HEK293T (cell line): Measurements from ENCODE around the gene C5orf58.

ENCODE experiments used
- CTCF ChIA-PET: fragments of 350-600 bp; formaldehyde crosslinking; extraction: SDS; loops from one replicate; lab custom pipeline; 2021; ENCODE audit warnings: antibody characterized with exemption, inconsistent platforms; lab: Yijun Ruan, JAX
- POLR2A ChIA-PET: fragments of 350-600 bp; formaldehyde crosslinking; extraction: SDS; loops from one replicate; lab custom pipeline; 2020; ENCODE audit warnings: antibody characterized with exemption, inconsistent platforms; lab: Yijun Ruan, JAX
- DNase-seq: peaks from one replicate; pipeline ENCODE4 v3.0.0; 2012; ENCODE audit warnings: mixed read lengths; ENCODE audit errors: extremely low spot score
- ARNT ChIP-seq: fragments of 450-650 bp; IDR thresholded peaks from 2 replicates; pipeline ENCODE4 v1.6.1; 2017; ENCODE audit warnings: mild to moderate bottlenecking
- BHLHE40 ChIP-seq: fragments of 450-650 bp; IDR thresholded peaks from 2 replicates; pipeline ENCODE4 v1.6.1; 2016; ENCODE audit warnings: mild to moderate bottlenecking, moderate library complexity, borderline replicate concordance
- CTBP1 ChIP-seq: fragments of 450-650 bp; IDR thresholded peaks from 2 replicates; pipeline ENCODE4 v1.6.1; 2016; ENCODE audit warnings: borderline replicate concordance
- ELF4 ChIP-seq: fragments of 450-650 bp; IDR thresholded peaks from 2 replicates; pipeline ENCODE4 v1.6.1; 2017; ENCODE audit warnings: antibody characterized with exemption
- FOXA1 ChIP-seq: fragments of 450-650 bp; IDR thresholded peaks from 2 replicates; pipeline ENCODE4 v1.6.1; 2016; ENCODE audit warnings: mild to moderate bottlenecking
- FOXK2 ChIP-seq: fragments of 450-650 bp; IDR thresholded peaks from 2 replicates; pipeline ENCODE4 v1.6.1; 2016; ENCODE audit warnings: mild to moderate bottlenecking
- FOXM1 ChIP-seq: fragments of 450-650 bp; IDR thresholded peaks from 2 replicates; pipeline ENCODE4 v1.6.1; 2017; ENCODE audit warnings: mild to moderate bottlenecking, borderline replicate concordance
- HDGF ChIP-seq: fragments of 450-650 bp; IDR thresholded peaks from 2 replicates; pipeline ENCODE4 v1.6.1; 2017; ENCODE audit warnings: antibody characterized with exemption, borderline replicate concordance
- L3MBTL2 ChIP-seq: fragments of 450-650 bp; conservative IDR thresholded peaks from 2 replicates; pipeline ENCODE4 v1.6.1; 2016; ENCODE audit warnings: mild to moderate bottlenecking
- LEF1 ChIP-seq: fragments of 450-650 bp; IDR thresholded peaks from 2 replicates; pipeline ENCODE4 v1.6.1; 2017; ENCODE audit warnings: mild to moderate bottlenecking, borderline replicate concordance
- NFRKB ChIP-seq: fragments of 450-650 bp; IDR thresholded peaks from 2 replicates; pipeline ENCODE4 v1.6.1; 2016; ENCODE audit warnings: mild to moderate bottlenecking, moderate library complexity
- PKNOX1 ChIP-seq: fragments of 450-650 bp; IDR thresholded peaks from 2 replicates; pipeline ENCODE4 v1.6.1; 2016
- SP1 ChIP-seq: fragments of 450-650 bp; IDR thresholded peaks from 2 replicates; pipeline ENCODE4 v1.6.1; 2017
- SUZ12 ChIP-seq: fragments of 450-650 bp; IDR thresholded peaks from 2 replicates; pipeline ENCODE4 v1.6.1; 2016; ENCODE audit warnings: mild to moderate bottlenecking
- TARDBP ChIP-seq: fragments of 450-650 bp; IDR thresholded peaks from 2 replicates; pipeline ENCODE4 v1.6.1; 2016
- ZNF384 ChIP-seq: fragments of 450-650 bp; IDR thresholded peaks from 2 replicates; pipeline ENCODE4 v1.6.1; 2016

Gene C5orf58

GRCh38 chr5:170278611-170279458 is 46.0 kb downstream of the C5orf58 start:
- CTCF ChIA-PET, result interaction anchor here (1.5 kb wide), 1 partner anchor 12 kb away, joined by 5 read pairs; no protein-coding TSS in a partner anchor
- no peak for TF ChIP-seq BHLHE40
- no peak for TF ChIP-seq LEF1
- TF ChIP-seq ARNT, result no peak
- no peak for TF ChIP-seq NFRKB
- TF ChIP-seq PKNOX1, result no peak
- TF ChIP-seq SP1, result no peak
- no peak for TF ChIP-seq CTBP1
- no peak for DNase-seq
- POLR2A ChIA-PET, result no interaction called here

GRCh38 chr5:170279459-170279817 is 46.7 kb downstream of the C5orf58 start:
- TF ChIP-seq LEF1 (no peak), TARDBP (no peak), SUZ12 (no peak)
- ChIA-PET CTCF (interaction anchor here (1.5 kb wide), 1 partner anchor 13 kb away, joined by 5 read pairs; no protein-coding TSS in a partner anchor), POLR2A (no interaction called here)
- DNase-seq, result no peak

- POLR2A ChIA-PET, result no interaction called here
- CTCF ChIA-PET, result interaction anchor here (1.5 kb wide), 1 partner anchor 14 kb away, joined by 5 read pairs; no protein-coding TSS in a partner anchor
- no peak for TF ChIP-seq ELF4
- TF ChIP-seq BHLHE40, result no peak
- no peak for TF ChIP-seq TARDBP
- no peak for TF ChIP-seq LEF1
- no peak for TF ChIP-seq FOXM1
- no peak for TF ChIP-seq NFRKB
- no peak for TF ChIP-seq ARNT
- TF ChIP-seq SUZ12, result no peak
- no peak for TF ChIP-seq FOXA1
- no peak for TF ChIP-seq SP1
- no peak for TF ChIP-seq FOXK2
- TF ChIP-seq PKNOX1, result no peak
- no peak for TF ChIP-seq L3MBTL2
- no peak for TF ChIP-seq HDGF
- no peak for DNase-seq
Measured at GRCh38 chr5:170280011-170280493, 47.3 kb downstream of the C5orf58 start.

GRCh38 chr5:170283296-170283695 is 50.5 kb downstream of the C5orf58 start:
- ChIA-PET CTCF (interaction anchor here (1.2 to 1.7 kb wide), 3 partner anchors 10 to 58 kb away, joined by 4 to 6 read pairs (median 4); no protein-coding TSS in a partner anchor), POLR2A (no interaction called here)
- no peak for TF ChIP-seq BHLHE40
- no peak for TF ChIP-seq TARDBP
- DNase-seq, result no peak

- CTCF ChIA-PET, result no interaction called here
- POLR2A ChIA-PET, result no interaction called here
- TF ChIP-seq ZNF384 (no peak), ARNT (no peak), SUZ12 (no peak), SP1 (no peak), LEF1 (no peak), FOXK2 (no peak), CTBP1 (no peak), FOXM1 (no peak), L3MBTL2 (no peak), TARDBP (no peak), FOXA1 (no peak), HDGF (no peak)
- no peak for DNase-seq
Measured at GRCh38 chr5:170284231-170284630, 51.4 kb downstream of the C5orf58 start.

GRCh38 chr5:170285181-170285580 is 52.4 kb downstream of the C5orf58 start:
- CTCF ChIA-PET, result no interaction called here
- no peak for DNase-seq

More at GRCh38 chr5:170285181-170285580, 52.4 kb downstream of the C5orf58 start:
- POLR2A ChIA-PET, result no interaction called here
- TF ChIP-seq PKNOX1, result no peak
- TF ChIP-seq CTBP1, result no peak
- TF ChIP-seq TARDBP, result no peak
- TF ChIP-seq ZNF384, result no peak
- TF ChIP-seq HDGF, result no peak
- no peak for TF ChIP-seq L3MBTL2
- no peak for TF ChIP-seq ARNT
- TF ChIP-seq FOXK2, result no peak
- no peak for TF ChIP-seq FOXM1
- TF ChIP-seq NFRKB, result no peak
- TF ChIP-seq SUZ12, result no peak
- no peak for TF ChIP-seq SP1
- no peak for TF ChIP-seq LEF1
- TF ChIP-seq ELF4, result no peak
- TF ChIP-seq FOXA1, result no peak
- no peak for TF ChIP-seq BHLHE40
